BLaER1 (cell line): ENCODE measurements around the gene PDGFC.
"Not testable (repeated sequence)": the region's sequence is repeated elsewhere in the genome, so short reads cannot be mapped to it uniquely, and the experiment has no call there.

Experiments used
- H3K27ac ChIP-seq: shearing (Covaris generic); formaldehyde crosslinking; 2 replicates; pipeline ENCODE4 v1.8.1; 2022
- H3K27me3 ChIP-seq: shearing (Covaris generic); formaldehyde crosslinking; 2 replicates; pipeline ENCODE4 v1.8.1; 2022
- H3K36me3 ChIP-seq: shearing (Covaris generic); formaldehyde crosslinking; 2 replicates; pipeline ENCODE4 v1.8.1; 2022
- H3K4me1 ChIP-seq: shearing (Covaris generic); formaldehyde crosslinking; 2 replicates; pipeline ENCODE4 v1.8.1; 2022
- H3K4me2 ChIP-seq: shearing (Covaris generic); formaldehyde crosslinking; 2 replicates; pipeline ENCODE4 v1.8.1; 2022
- H3K4me3 ChIP-seq: shearing (Covaris generic); formaldehyde crosslinking; 2 replicates; pipeline ENCODE4 v1.8.1; 2022
- H3K9ac ChIP-seq: shearing (Covaris generic); formaldehyde crosslinking; 2 replicates; pipeline ENCODE4 v1.8.1; 2022
- H3K9me3 ChIP-seq: shearing (Covaris generic); formaldehyde crosslinking; 2 replicates; pipeline ENCODE4 v1.8.1; 2022
- H4K20me1 ChIP-seq: shearing (Covaris generic); formaldehyde crosslinking; 2 replicates; pipeline ENCODE4 v1.8.1; 2022
- Cebpa-rat ChIP-seq: shearing (Covaris generic); IDR thresholded peaks from 2 replicates; pipeline ENCODE4 v1.8.1; 2022

Gene PDGFC

GRCh38 chr4:156941940-156942548, 29.6 kb downstream of the PDGFC start:
- Histone ChIP-seq H3K9ac (no peak overlapping the region), H3K4me3 (no peak overlapping the region), H3K4me1 (no peaks in the 10 kb centered on the region), H3K27me3 (no peaks in the 10 kb centered on the region), H3K9me3 (no peaks in the 10 kb centered on the region), H3K36me3 (no peaks in the 10 kb centered on the region), H3K4me2 (no peak overlapping the region), H3K27ac (no peak overlapping the region), H4K20me1 (no peaks in the 10 kb centered on the region)
- no peak for TF ChIP-seq Cebpa-rat

- Histone ChIP-seq H3K4me2 (no peak overlapping the region), H3K27ac (no peak overlapping the region), H3K36me3 (no peaks in the 10 kb centered on the region), H3K9me3 (no peaks in the 10 kb centered on the region), H3K9ac (no peak overlapping the region), H3K4me1 (no peaks in the 10 kb centered on the region), H3K4me3 (no peak overlapping the region), H3K27me3 (no peaks in the 10 kb centered on the region), H4K20me1 (no peaks in the 10 kb centered on the region)
- TF ChIP-seq Cebpa-rat, result no peak
These were observed 31.8 kb downstream of the PDGFC start for GRCh38 chr4:156939801-156940200.

- no peaks in the 10 kb centered on the region for H3K27me3 ChIP-seq
- TF ChIP-seq Cebpa-rat, result no peak
- no peak overlapping the region for H3K4me3 ChIP-seq
- H3K27ac ChIP-seq, result no peak overlapping the region
- no peak overlapping the region for H3K9ac ChIP-seq
- no peaks in the 10 kb centered on the region for H4K20me1 ChIP-seq
- H3K4me1 ChIP-seq, result no peaks in the 10 kb centered on the region
- no peaks in the 10 kb centered on the region for H3K36me3 ChIP-seq
- no peaks in the 10 kb centered on the region for H3K9me3 ChIP-seq
- H3K4me2 ChIP-seq, result no peak overlapping the region
These were observed 32.5 kb downstream of the PDGFC start for GRCh38 chr4:156939139-156939538.

- no peak overlapping the region for H3K27ac ChIP-seq
- H3K4me3 ChIP-seq, result no peak overlapping the region
- TF ChIP-seq Cebpa-rat, result no peak
- H3K27me3 ChIP-seq, result no peaks in the 10 kb centered on the region
- H3K4me1 ChIP-seq, result no peaks in the 10 kb centered on the region
- no peaks in the 10 kb centered on the region for H4K20me1 ChIP-seq
- no peak overlapping the region for H3K9ac ChIP-seq
- 0 out of 2 replicates have a peak, but pooled peaks cover 5% of the 10 kb centered on the region for H3K9me3 ChIP-seq
- H3K36me3 ChIP-seq, result no peaks in the 10 kb centered on the region
- H3K4me2 ChIP-seq, result no peak overlapping the region
These were observed 37.4 kb downstream of the PDGFC start for GRCh38 chr4:156934259-156934635.

GRCh38 chr4:156933633-156934258, 37.9 kb downstream of the PDGFC start:
- Histone ChIP-seq H4K20me1 (no peaks in the 10 kb centered on the region), H3K9ac (no peak overlapping the region), H3K4me1 (no peaks in the 10 kb centered on the region), H3K4me2 (no peak overlapping the region), H3K9me3 (0 out of 2 replicates have a peak, but pooled peaks cover 5% of the 10 kb centered on the region), H3K27ac (no peak overlapping the region), H3K27me3 (no peaks in the 10 kb centered on the region), H3K4me3 (no peak overlapping the region), H3K36me3 (no peaks in the 10 kb centered on the region)
- TF ChIP-seq Cebpa-rat, result no peak

- not testable (repeated sequence) for H3K36me3 ChIP-seq
These were observed 39.2 kb downstream of the PDGFC start for GRCh38 chr4:156932360-156932759.

GRCh38 chr4:156931267-156931666, 40.3 kb downstream of the PDGFC start:
- no peaks in the 10 kb centered on the region for H3K36me3 ChIP-seq
- H3K4me3 ChIP-seq, result no peak overlapping the region
- no peaks in the 10 kb centered on the region for H3K4me1 ChIP-seq
- H3K9me3 ChIP-seq, result 0 out of 2 replicates have a peak, but pooled peaks cover 5% of the 10 kb centered on the region
- no peak overlapping the region for H3K9ac ChIP-seq
- H4K20me1 ChIP-seq, result no peaks in the 10 kb centered on the region
- no peaks in the 10 kb centered on the region for H3K27me3 ChIP-seq
- no peak overlapping the region for H3K4me2 ChIP-seq
- no peak overlapping the region for H3K27ac ChIP-seq
- no peak for TF ChIP-seq Cebpa-rat

More at GRCh38 chr4:156932360-156932759, 39.2 kb downstream of the PDGFC start:
- H3K4me2 ChIP-seq, H3K27ac ChIP-seq, H4K20me1 ChIP-seq, H3K4me1 ChIP-seq, H3K27me3 ChIP-seq, H3K9ac ChIP-seq, H3K4me3 ChIP-seq, H3K9me3 ChIP-seq: not testable (repeated sequence)

- no peak for TF ChIP-seq Cebpa-rat
- Histone ChIP-seq H3K27ac (no peak overlapping the region), H3K9me3 (0 out of 2 replicates have a peak, but pooled peaks cover 5% of the 10 kb centered on the region), H4K20me1 (no peaks in the 10 kb centered on the region), H3K4me1 (no peaks in the 10 kb centered on the region), H3K9ac (no peak overlapping the region), H3K36me3 (no peaks in the 10 kb centered on the region), H3K27me3 (no peaks in the 10 kb centered on the region), H3K4me3 (no peak overlapping the region), H3K4me2 (no peak overlapping the region)
These were observed 42.1 kb downstream of the PDGFC start for GRCh38 chr4:156929386-156930105.

- no peak overlapping the region for H3K4me2 ChIP-seq
- no peak overlapping the region for H3K27ac ChIP-seq
- no peaks in the 10 kb centered on the region for H4K20me1 ChIP-seq
- H3K9me3 ChIP-seq, result no peaks in the 10 kb centered on the region
- no peak overlapping the region for H3K4me3 ChIP-seq
- TF ChIP-seq Cebpa-rat, result no peak
- no peaks in the 10 kb centered on the region for H3K4me1 ChIP-seq
- no peaks in the 10 kb centered on the region for H3K27me3 ChIP-seq
- no peaks in the 10 kb centered on the region for H3K36me3 ChIP-seq
- no peak overlapping the region for H3K9ac ChIP-seq
These were observed 46.8 kb downstream of the PDGFC start for GRCh38 chr4:156924774-156925315.

GRCh38 chr4:156923525-156923924, 48.1 kb downstream of the PDGFC start:
- H3K4me3 ChIP-seq, result no peak overlapping the region
- no peak overlapping the region for H3K9ac ChIP-seq
- H3K27ac ChIP-seq, result no peak overlapping the region
- no peak overlapping the region for H3K4me2 ChIP-seq
- no peaks in the 10 kb centered on the region for H4K20me1 ChIP-seq
- H3K36me3 ChIP-seq, result no peaks in the 10 kb centered on the region
- no peaks in the 10 kb centered on the region for H3K4me1 ChIP-seq
- no peaks in the 10 kb centered on the region for H3K27me3 ChIP-seq
- TF ChIP-seq Cebpa-rat, result no peak
- H3K9me3 ChIP-seq, result no peaks in the 10 kb centered on the region
